ENCODE measurements around the gene ATP5MG. TPM values are rescaled to one million over a fixed set of nuclear protein-coding genes. Genes with fewer than 3 reads are reported as not detected.
A peak's percentile ranks its signal among the peaks of the same experiment; 100 is the strongest.

Gene ATP5MG
- total and polyA plus RNA-seq, 5 donors from 2014 or later: 154 to 706 (median 676) TPM

- H3K27ac Mint-ChIP-seq: peak overlapping the region; percentile 91 to 96 (median 95)
- DNase-seq (peak; percentile 26 to 53 (median 46)), ATAC-seq (ENCODE audit: low read depth in 2 of 2) (no peak)
- H3K27me3 Mint-ChIP-seq: peaks cover 19% of the 10 kb centered on the region
- H3K4me1 Mint-ChIP-seq: peaks cover 36 to 57% (median 45%) of the 10 kb centered on the region in 4 donors
- peaks cover 19% of the 10 kb centered on the region for H3K36me3 Mint-ChIP-seq
- H3K36me3 ChIP-seq (ENCODE audit: control insufficient read depth, insufficient read depth, low read length): peaks cover 6% of the 10 kb centered on the region
- H3K4me3 ChIP-seq (ENCODE audit: low read depth, low read length): peak overlapping the region; percentile 93
- H3K4me3 Mint-ChIP-seq: peak overlapping the region; percentile 94 to 99 (median 96)
- H3K4me1 ChIP-seq (ENCODE audit: control insufficient read depth, insufficient read depth, low read length, poor library complexity, severe bottlenecking): peaks cover 59% of the 10 kb centered on the region
- H3K9me3 Mint-ChIP-seq: no peaks in the 10 kb centered on the region
- H3K9me3 ChIP-seq (ENCODE audit: control insufficient read depth in 2 of 2, low read length in 2 of 2): no peaks in the 10 kb centered on the region
- H3K27me3 ChIP-seq (ENCODE audit: control insufficient read depth, insufficient read depth, low read length): no peaks in the 10 kb centered on the region
- peak overlapping the region; percentile 89 for H3K27ac ChIP-seq (ENCODE audit: insufficient read depth, low read length, poor library complexity, severe bottlenecking)
Measured at GRCh38 chr11:118437208-118438125, 36.1 kb downstream of the ATP5MG start.

- ATAC-seq (ENCODE audit: low read depth in 2 of 2): no peak
- DNase-seq: peak; percentile 45 to 74 (median 70)
- peaks cover 19% of the 10 kb centered on the region for H3K27me3 Mint-ChIP-seq
- H3K4me1 Mint-ChIP-seq: peaks cover 42 to 67% (median 55%) of the 10 kb centered on the region in 4 donors
- peak overlapping the region; percentile 93 for H3K4me3 ChIP-seq (ENCODE audit: low read depth, low read length)
- no peaks in the 10 kb centered on the region for H3K9me3 ChIP-seq (ENCODE audit: control insufficient read depth in 2 of 2, low read length in 2 of 2)
- H3K27ac ChIP-seq (ENCODE audit: insufficient read depth, low read length, poor library complexity, severe bottlenecking): peak overlapping the region; percentile 89
- peaks cover 69% of the 10 kb centered on the region for H3K4me1 ChIP-seq (ENCODE audit: control insufficient read depth, insufficient read depth, low read length, poor library complexity, severe bottlenecking)
- H3K9me3 Mint-ChIP-seq: no peaks in the 10 kb centered on the region
- H3K4me3 Mint-ChIP-seq: peak overlapping the region; percentile 94 to 99 (median 96)
- peaks cover 6% of the 10 kb centered on the region for H3K36me3 ChIP-seq (ENCODE audit: control insufficient read depth, insufficient read depth, low read length)
- peaks cover 19% of the 10 kb centered on the region for H3K36me3 Mint-ChIP-seq
- peak overlapping the region; percentile 91 to 96 (median 95) for H3K27ac Mint-ChIP-seq
- no peaks in the 10 kb centered on the region for H3K27me3 ChIP-seq (ENCODE audit: control insufficient read depth, insufficient read depth, low read length)
Measured at GRCh38 chr11:118438314-118438931, 37.0 kb downstream of the ATP5MG start.

GRCh38 chr11:118439646-118440045, 38.2 kb downstream of the ATP5MG start:
- H3K4me3 ChIP-seq (ENCODE audit: low read depth, low read length): peak overlapping the region; percentile 93
- peaks cover 71% of the 10 kb centered on the region for H3K4me1 ChIP-seq (ENCODE audit: control insufficient read depth, insufficient read depth, low read length, poor library complexity, severe bottlenecking)
- H3K9me3 ChIP-seq (ENCODE audit: control insufficient read depth in 2 of 2, low read length in 2 of 2): no peaks in the 10 kb centered on the region
- Mint-ChIP-seq H3K9me3 (no peaks in the 10 kb centered on the region), H3K27me3 (peaks cover 12% of the 10 kb centered on the region), H3K36me3 (peaks cover 19% of the 10 kb centered on the region), H3K27ac (peak overlapping the region; percentile 73 to 91 (median 87)), H3K4me3 (peak overlapping the region; percentile 94 to 99 (median 96)), H3K4me1 (peaks cover 47 to 72% (median 60%) of the 10 kb centered on the region in 4 donors)
- DNase-seq (no peak), ATAC-seq (ENCODE audit: low read depth in 2 of 2) (no peak)
- H3K36me3 ChIP-seq (ENCODE audit: control insufficient read depth, insufficient read depth, low read length): peaks cover 6% of the 10 kb centered on the region
- H3K27me3 ChIP-seq (ENCODE audit: control insufficient read depth, insufficient read depth, low read length): no peaks in the 10 kb centered on the region
- H3K27ac ChIP-seq (ENCODE audit: insufficient read depth, low read length, poor library complexity, severe bottlenecking): peak overlapping the region; percentile 89

- DNase-seq: no peak
- H3K36me3 Mint-ChIP-seq: peaks cover 30% of the 10 kb centered on the region
- peaks cover 86% of the 10 kb centered on the region for H3K4me1 ChIP-seq (ENCODE audit: control insufficient read depth, insufficient read depth, low read length, poor library complexity, severe bottlenecking)
Measured at GRCh38 chr11:118441770-118442275, 40.4 kb downstream of the ATP5MG start.

GRCh38 chr11:118442301-118442700, 40.9 kb downstream of the ATP5MG start:
- Histone ChIP-seq H3K27ac (ENCODE audit: insufficient read depth, low read length, poor library complexity, severe bottlenecking) (peak overlapping the region; percentile 70), H3K27me3 (ENCODE audit: control insufficient read depth, insufficient read depth, low read length) (no peaks in the 10 kb centered on the region), H3K4me3 (ENCODE audit: low read depth, low read length) (peak overlapping the region; percentile 93), H3K36me3 (ENCODE audit: control insufficient read depth, insufficient read depth, low read length) (peaks cover 21% of the 10 kb centered on the region), H3K9me3 (ENCODE audit: control insufficient read depth in 2 of 2, low read length in 2 of 2) (no peaks in the 10 kb centered on the region), H3K4me1 (ENCODE audit: control insufficient read depth, insufficient read depth, low read length, poor library complexity, severe bottlenecking) (peaks cover 90% of the 10 kb centered on the region)
- peak overlapping the region; percentile 61 to 98 (median 66) for H3K4me3 Mint-ChIP-seq
- DNase-seq: no peak
- H3K36me3 Mint-ChIP-seq: peaks cover 33% of the 10 kb centered on the region
- peak overlapping the region; percentile 80 to 90 (median 89) for H3K27ac Mint-ChIP-seq
- H3K27me3 Mint-ChIP-seq: no peaks in the 10 kb centered on the region
- no peak for ATAC-seq (ENCODE audit: low read depth in 2 of 2)
- H3K9me3 Mint-ChIP-seq: peaks cover 0 to 2% (median 0%) of the 10 kb centered on the region in 7 donors
- H3K4me1 Mint-ChIP-seq: peaks cover 65 to 87% (median 82%) of the 10 kb centered on the region in 4 donors

More at GRCh38 chr11:118441770-118442275, 40.4 kb downstream of the ATP5MG start:
- Histone ChIP-seq H3K27ac (ENCODE audit: insufficient read depth, low read length, poor library complexity, severe bottlenecking) (peak overlapping the region; percentile 70), H3K4me3 (ENCODE audit: low read depth, low read length) (peak overlapping the region; percentile 93), H3K27me3 (ENCODE audit: control insufficient read depth, insufficient read depth, low read length) (no peaks in the 10 kb centered on the region), H3K36me3 (ENCODE audit: control insufficient read depth, insufficient read depth, low read length) (peaks cover 20% of the 10 kb centered on the region), H3K9me3 (ENCODE audit: control insufficient read depth in 2 of 2, low read length in 2 of 2) (no peaks in the 10 kb centered on the region)
- Mint-ChIP-seq H3K4me1 (peaks cover 60 to 83% (median 77%) of the 10 kb centered on the region in 4 donors), H3K4me3 (peak overlapping the region; percentile 64 to 98 (median 74)), H3K9me3 (no peaks in the 10 kb centered on the region), H3K27me3 (no peaks in the 10 kb centered on the region), H3K27ac (peak overlapping the region; percentile 80 to 90 (median 89))
- ATAC-seq (ENCODE audit: low read depth in 2 of 2): no peak

GRCh38 chr11:118442908-118443589, 41.6 kb downstream of the ATP5MG start:
- peaks cover 90% of the 10 kb centered on the region for H3K4me1 ChIP-seq (ENCODE audit: control insufficient read depth, insufficient read depth, low read length, poor library complexity, severe bottlenecking)
- peaks cover 27% of the 10 kb centered on the region for H3K36me3 ChIP-seq (ENCODE audit: control insufficient read depth, insufficient read depth, low read length)
- peak overlapping the region; percentile 70 for H3K27ac ChIP-seq (ENCODE audit: insufficient read depth, low read length, poor library complexity, severe bottlenecking)
- H3K9me3 ChIP-seq (ENCODE audit: control insufficient read depth in 2 of 2, low read length in 2 of 2): no peaks in the 10 kb centered on the region
- Mint-ChIP-seq H3K27ac (peak overlapping the region; percentile 14 to 89 (median 80)), H3K4me3 (peak overlapping the region; percentile 69 to 98 (median 82)), H3K27me3 (no peaks in the 10 kb centered on the region), H3K9me3 (peaks cover 0 to 2% (median 0%) of the 10 kb centered on the region in 7 donors), H3K4me1 (peaks cover 73 to 95% (median 88%) of the 10 kb centered on the region in 4 donors), H3K36me3 (peaks cover 39% of the 10 kb centered on the region)
- no peak for DNase-seq
- no peaks in the 10 kb centered on the region for H3K27me3 ChIP-seq (ENCODE audit: control insufficient read depth, insufficient read depth, low read length)
- H3K4me3 ChIP-seq (ENCODE audit: low read depth, low read length): peak overlapping the region; percentile 93
- ATAC-seq (ENCODE audit: low read depth in 2 of 2): no peak
